Rectal smooth muscle tissue (tissue), 1 donor: ENCODE data around the gene FOSL2.

Source experiments
- H3K27ac ChIP-seq: one replicate; pipeline ENCODE4 v1.7.0; 2013; ENCODE audit warnings: low read depth, low read length, inconsistent platforms
- H3K27me3 ChIP-seq: one replicate; pipeline ENCODE4 v1.7.0; 2013; ENCODE audit warnings: low read length; ENCODE audit not compliant: control insufficient read depth, insufficient read depth
- H3K36me3 ChIP-seq: one replicate; pipeline ENCODE4 v1.7.0; 2013; ENCODE audit warnings: low read length; ENCODE audit not compliant: control insufficient read depth, insufficient read depth
- H3K4me1 ChIP-seq: one replicate; pipeline ENCODE4 v1.7.0; 2013; ENCODE audit warnings: low read length; ENCODE audit not compliant: control insufficient read depth, insufficient read depth
- H3K4me3 ChIP-seq: one replicate; pipeline ENCODE4 v1.7.0; 2013; ENCODE audit warnings: low read length
- H3K9ac ChIP-seq: one replicate; pipeline ENCODE4 v1.7.0; 2013; ENCODE audit warnings: low read length

FOSL2 gene

DNA sequence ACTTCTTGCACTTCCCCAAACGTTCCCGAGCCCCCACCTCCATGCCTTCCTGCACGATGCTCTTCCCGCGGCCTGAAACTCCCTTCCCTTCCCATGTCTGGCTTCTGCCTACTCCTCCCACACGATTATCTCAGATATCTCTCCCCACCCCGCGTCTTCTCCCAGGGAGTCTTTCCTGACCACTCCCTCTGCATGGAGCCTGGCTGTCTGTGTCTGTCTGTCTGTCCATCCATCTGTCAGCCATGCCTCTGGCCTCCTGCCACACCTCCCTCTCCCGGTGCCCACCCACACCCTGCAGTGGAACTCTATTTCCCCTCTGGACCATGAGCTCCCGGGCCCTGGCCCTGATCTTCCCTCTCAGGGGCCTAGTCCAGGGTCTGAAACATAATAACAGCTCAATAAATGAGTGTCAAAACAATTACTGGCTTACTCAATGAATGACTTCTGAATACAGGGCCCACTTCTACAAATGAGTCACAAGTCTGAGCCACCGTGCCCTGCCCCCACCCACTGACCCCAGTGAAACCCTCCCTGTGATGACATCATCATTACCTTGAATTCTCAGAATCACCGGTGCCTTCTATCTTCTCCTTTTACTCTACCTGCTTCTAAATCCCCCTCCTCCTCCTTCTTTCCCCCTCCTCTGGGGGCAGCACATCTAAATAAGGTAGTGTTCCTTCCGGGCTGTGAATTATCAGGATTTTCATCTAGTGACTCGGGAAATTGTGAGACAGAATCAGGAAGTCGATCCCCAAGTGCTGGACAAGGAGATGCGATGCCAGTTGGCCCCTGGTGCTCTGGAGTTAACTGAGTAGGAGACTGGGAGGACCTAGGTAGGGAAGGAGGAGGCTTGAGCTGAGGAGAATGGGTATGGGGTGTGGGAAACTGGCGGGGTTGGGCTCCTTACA is 57.1 kb downstream of the FOSL2 start:
- no peak overlapping the region for H3K27ac ChIP-seq
- no peaks in the 10 kb centered on the region for H3K27me3 ChIP-seq
- H3K36me3 ChIP-seq, result no peaks in the 10 kb centered on the region
- no peak overlapping the region for H3K9ac ChIP-seq
- no peaks in the 10 kb centered on the region for H3K4me1 ChIP-seq
- no peak overlapping the region for H3K4me3 ChIP-seq

DNA sequence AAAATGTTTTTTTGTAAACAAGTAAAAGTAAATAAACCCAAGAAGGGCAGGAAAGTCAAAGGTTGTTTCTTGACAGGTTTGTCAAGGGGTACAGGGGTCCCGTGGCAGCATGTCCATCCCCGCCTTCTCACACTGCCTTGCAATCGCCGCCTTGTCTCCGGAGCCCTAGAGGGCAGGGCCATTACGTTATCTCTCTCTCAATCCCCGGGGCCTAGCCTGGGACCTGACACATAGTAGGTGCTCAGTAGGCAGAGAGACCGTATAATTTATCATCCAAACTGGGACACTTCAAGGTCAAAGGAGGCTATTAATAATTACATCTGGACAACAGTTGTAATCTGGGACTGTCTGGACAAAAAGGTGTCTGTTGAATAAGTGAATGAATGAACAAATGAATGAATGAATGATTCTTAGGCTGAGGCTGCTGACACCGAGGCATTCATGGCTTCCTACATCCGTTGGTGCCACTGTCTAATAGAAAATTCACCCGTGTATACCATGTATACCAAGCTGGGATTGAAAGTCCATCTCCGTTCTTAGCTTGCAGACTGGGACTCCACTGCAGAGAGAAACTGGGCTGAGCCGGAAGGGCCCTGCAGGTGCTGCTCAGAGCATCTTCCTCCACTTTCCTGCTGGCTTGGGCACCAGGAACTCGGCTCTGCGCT is 58.4 kb downstream of the FOSL2 start:
- H3K4me1 ChIP-seq, result no peaks in the 10 kb centered on the region
- no peak overlapping the region for H3K9ac ChIP-seq
- no peak overlapping the region for H3K27ac ChIP-seq
- H3K27me3 ChIP-seq, result no peaks in the 10 kb centered on the region
- no peaks in the 10 kb centered on the region for H3K36me3 ChIP-seq
- no peak overlapping the region for H3K4me3 ChIP-seq

DNA sequence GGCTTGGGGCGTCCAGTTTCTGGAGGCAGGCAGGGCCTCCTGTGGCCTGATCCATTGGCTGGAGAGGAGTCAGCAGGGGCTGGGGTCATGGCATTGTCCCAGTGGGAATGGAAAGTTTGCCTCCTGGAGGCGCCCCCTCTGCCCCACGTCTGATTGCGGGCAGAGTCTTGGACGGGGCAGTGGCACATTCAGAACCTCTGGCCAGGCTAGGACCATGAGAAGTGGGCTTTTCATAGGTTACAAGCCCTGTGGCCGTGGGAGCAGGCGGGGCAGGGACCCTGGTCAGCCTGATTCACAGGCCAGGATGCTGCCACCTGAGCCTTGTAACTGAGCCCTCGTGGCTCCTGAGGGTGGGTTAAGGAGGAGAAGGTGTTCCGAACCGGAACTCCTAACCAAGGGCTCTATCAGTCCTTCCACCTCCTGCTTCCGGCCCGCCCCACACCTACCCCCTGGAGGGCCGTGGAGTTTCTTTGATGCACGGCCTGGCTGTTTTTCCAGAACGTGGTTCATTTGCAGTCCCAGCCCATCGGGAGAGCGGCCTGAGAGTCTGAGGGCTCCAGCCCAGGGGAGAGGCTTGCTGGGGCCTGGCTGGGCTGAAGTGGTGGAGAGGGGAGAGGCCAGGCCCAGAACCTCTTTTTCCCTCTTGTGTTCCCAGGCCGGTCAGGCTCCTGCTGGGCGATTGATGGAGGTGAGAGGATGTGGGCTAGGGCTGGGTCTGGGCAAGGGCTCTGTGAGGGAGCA is 59.3 kb downstream of the FOSL2 start:
- H3K36me3 ChIP-seq, result no peaks in the 10 kb centered on the region
- no peak overlapping the region for H3K27ac ChIP-seq
- H3K27me3 ChIP-seq, result no peaks in the 10 kb centered on the region
- H3K4me3 ChIP-seq, result no peak overlapping the region
- H3K9ac ChIP-seq, result no peak overlapping the region
- no peaks in the 10 kb centered on the region for H3K4me1 ChIP-seq

DNA sequence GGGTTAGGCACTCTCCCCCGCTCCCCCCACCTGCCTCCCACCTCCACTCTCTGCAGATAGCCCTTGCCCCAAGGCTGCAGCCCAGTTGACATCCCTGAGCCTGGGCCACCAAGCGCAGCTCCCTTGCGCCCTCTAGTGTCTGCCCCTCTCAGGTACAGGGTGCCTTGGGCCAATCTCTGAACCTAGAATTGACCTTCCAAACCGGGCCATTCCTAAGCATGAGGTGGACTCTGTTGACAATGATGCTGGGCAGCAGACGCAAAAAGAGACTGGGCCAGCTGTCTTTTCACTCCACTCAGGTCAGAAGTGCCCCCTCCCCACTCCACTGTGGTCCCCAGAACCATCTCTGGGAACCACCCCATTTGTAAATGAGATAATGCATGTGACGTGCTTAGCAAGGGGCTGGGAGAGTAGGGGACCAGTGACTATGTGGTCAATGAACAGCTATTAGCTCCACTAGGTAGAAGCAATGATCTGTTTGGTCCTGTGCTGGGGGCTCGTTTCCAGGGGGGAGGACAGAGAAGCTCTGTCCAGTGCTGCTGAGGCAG is 60.0 kb downstream of the FOSL2 start:
- Histone ChIP-seq H3K9ac (no peak overlapping the region), H3K4me3 (no peak overlapping the region), H3K36me3 (no peaks in the 10 kb centered on the region), H3K27ac (no peak overlapping the region), H3K27me3 (no peaks in the 10 kb centered on the region), H3K4me1 (no peaks in the 10 kb centered on the region)

DNA sequence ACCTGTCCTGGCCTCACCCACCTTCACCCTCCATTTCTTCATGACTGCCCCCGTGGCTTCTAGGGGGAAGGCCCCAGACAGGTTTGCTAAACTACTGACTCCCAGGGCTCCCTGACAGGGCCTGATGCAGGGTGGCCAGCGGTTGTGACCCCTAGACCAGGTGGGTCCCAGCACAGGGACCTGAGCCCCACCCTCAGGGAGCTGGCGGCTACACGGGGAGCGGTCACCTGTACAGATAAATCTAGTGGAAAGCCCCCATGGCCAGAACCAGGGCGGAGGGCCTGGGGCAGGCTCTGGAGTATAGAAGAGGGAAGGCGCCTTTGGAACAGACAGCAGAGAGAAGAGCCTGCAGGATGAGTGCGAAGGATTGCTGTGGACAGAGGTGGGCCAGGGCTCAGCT is 60.7 kb downstream of the FOSL2 start:
- H3K27me3 ChIP-seq, result no peaks in the 10 kb centered on the region
- H3K4me1 ChIP-seq, result no peaks in the 10 kb centered on the region
- no peak overlapping the region for H3K4me3 ChIP-seq
- H3K9ac ChIP-seq, result no peak overlapping the region
- H3K27ac ChIP-seq, result no peak overlapping the region
- no peaks in the 10 kb centered on the region for H3K36me3 ChIP-seq

DNA sequence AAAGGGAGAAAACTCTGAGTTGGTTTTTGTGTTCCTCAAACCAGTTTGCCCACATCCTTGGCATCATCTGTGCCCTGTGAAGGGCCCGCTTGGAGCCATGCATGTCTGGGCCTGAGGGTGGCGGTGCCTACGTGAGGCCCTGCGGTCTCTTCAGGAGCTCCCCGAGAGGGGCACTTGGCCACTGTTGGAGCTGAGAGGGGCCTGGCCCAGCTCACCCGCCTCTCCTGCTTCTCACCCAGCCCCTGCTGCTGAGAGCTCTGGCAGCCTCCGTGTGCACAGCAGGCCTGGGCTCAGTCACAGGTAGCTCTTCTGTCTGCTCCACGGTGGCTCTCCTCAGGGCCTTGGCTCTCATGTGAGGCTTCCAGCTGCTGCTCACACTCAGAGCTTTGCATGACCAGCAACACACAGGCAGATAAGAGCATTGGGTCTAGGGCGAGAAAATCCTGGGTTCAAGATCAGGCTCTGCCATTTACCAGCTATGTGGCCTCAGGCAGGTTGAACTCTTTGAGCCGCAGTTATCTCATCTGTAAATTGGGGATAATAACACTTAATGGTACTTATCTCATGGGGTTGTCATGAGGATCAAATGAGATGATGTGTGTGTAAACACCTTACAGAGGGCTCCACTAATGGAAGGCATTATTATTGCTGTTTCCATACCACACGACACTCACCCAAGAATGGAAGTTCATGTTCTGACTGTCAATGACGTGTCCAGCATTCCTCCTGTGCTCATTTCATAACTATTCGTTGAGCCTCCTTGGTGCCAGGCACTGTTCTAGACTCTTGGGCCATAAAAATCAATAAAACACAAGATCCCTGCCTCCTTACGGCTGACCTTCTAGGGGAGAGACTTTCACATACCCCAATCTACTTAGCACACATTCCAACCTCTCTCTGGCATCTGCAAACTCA is 61.6 kb downstream of the FOSL2 start:
- H3K4me3 ChIP-seq, result no peak overlapping the region
- H3K27ac ChIP-seq, result no peak overlapping the region
- no peaks in the 10 kb centered on the region for H3K27me3 ChIP-seq
- H3K4me1 ChIP-seq, result no peaks in the 10 kb centered on the region
- H3K9ac ChIP-seq, result no peak overlapping the region
- H3K36me3 ChIP-seq, result no peaks in the 10 kb centered on the region

DNA sequence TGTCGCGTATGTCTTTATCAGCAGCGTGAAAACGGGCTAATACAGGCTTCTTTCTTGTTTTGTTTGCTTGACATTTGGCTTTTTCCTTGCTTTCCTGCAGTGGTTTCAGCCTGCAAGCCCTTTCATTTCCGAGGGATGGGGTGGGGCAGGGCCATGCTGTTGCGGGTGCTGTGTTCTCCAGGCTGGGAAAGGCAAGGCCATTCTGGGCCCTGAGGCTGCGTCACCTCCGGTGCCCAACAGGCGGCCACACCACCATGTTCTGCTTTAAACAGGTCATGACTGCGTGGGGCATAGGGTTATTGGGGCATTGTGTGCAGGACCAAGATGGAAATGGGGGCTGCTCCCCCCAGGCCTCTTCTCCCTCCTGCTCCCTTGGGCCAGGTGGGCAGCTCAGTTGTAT is 64.6 kb downstream of the FOSL2 start:
- no peaks in the 10 kb centered on the region for H3K36me3 ChIP-seq
- no peak overlapping the region for H3K4me3 ChIP-seq
- H3K9ac ChIP-seq, result no peak overlapping the region
- H3K27me3 ChIP-seq, result no peaks in the 10 kb centered on the region
- no peaks in the 10 kb centered on the region for H3K4me1 ChIP-seq
- H3K27ac ChIP-seq, result no peak overlapping the region

DNA sequence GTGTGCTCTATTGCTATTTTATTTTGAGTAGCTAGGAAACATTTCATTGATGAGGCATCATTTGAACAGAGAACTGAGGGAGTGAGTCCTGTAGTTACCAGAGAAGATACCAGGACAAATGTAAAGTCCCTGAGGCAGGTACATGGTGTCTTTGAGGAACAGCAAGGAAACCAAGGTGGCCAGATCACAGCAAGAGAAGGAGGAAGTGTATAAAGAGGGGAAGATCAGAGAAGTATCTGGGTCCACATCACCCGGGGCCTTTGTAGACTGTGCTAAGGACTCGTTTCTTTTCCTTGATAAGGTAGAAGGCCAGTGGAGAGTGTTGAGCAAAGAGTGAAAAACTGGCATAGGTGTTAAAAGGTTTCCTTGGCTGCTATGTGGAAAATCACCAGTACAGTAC is 68.4 kb downstream of the FOSL2 start:
- no peak overlapping the region for H3K4me3 ChIP-seq
- H3K36me3 ChIP-seq, result no peaks in the 10 kb centered on the region
- no peak overlapping the region for H3K27ac ChIP-seq
- no peak overlapping the region for H3K9ac ChIP-seq
- no peaks in the 10 kb centered on the region for H3K27me3 ChIP-seq
- no peaks in the 10 kb centered on the region for H3K4me1 ChIP-seq

DNA sequence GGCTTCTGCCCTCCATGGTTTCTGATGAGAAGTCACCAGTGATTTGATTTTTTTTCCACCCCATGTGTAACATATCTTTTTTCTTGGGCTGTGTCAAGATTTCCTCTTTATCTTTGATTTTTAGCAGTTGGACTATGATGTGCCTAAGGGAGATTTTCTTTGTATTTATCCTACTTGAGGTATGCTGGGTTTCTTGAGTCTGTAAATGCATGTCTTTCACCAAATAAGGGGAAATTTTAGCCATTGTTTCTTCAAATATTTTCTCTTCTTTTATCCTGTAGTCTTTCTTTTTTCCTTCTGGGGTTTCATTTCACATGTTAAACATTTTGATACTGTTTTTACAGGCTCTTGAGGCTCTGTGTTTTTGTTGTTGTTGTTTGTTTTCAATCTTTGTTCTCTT is 69.5 kb downstream of the FOSL2 start:
- H3K36me3 ChIP-seq, result no peaks in the 10 kb centered on the region
- H3K4me3 ChIP-seq, result no peak overlapping the region
- no peak overlapping the region for H3K9ac ChIP-seq
- no peak overlapping the region for H3K27ac ChIP-seq
- no peaks in the 10 kb centered on the region for H3K27me3 ChIP-seq
- no peaks in the 10 kb centered on the region for H3K4me1 ChIP-seq

DNA sequence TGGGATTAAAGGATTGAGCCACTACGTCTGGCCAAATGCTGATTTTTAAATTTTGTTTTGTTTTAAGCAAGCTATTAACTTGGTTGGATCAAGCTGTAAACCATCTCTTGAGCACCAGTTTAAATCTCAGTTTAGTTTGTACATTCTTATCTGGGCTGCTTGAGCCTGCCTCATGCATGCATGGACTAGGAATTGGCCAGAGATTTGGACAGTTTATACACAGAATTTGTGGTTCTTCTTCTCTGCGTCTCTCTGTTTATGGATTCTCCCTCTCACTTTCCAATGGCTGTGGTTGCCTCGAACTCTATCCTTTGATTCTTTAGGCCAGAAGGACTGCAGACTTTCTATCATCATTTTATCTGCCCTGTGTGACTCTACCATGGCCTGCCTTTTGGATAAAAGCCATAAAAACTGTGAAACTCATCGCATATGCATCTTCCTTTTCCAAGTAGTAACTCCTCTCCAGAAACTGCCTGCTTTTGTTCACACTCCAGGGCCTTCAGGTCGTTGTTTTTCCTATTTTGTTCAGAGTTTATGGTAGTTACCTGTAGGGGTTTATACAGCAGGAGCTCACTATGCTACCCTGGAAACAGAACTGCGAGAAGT is 70.7 kb downstream of the FOSL2 start:
- no peak overlapping the region for H3K27ac ChIP-seq

DNA sequence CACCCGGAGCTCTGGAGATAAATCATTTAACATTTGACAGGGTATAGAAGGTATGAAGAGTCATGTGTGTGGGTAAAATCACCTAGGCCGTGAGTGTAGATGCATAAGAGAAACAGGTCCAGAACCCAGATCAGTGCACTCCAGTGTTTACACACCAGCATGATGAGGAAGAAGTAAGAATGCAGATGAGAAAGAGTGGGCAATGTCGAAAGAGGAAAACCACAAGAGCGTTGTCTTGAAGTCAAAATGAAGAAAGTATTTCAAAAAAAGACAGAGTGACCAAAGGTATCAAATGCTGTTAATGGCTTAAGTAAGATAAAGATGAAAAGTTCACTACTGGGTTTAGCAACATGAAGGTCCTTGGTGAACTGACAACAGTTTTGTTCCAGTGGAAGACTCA is 71.2 kb downstream of the FOSL2 start:
- no peaks in the 10 kb centered on the region for H3K4me1 ChIP-seq
- H3K27me3 ChIP-seq, result no peaks in the 10 kb centered on the region
- H3K27ac ChIP-seq, result no peak overlapping the region
- H3K9ac ChIP-seq, result no peak overlapping the region
- H3K4me3 ChIP-seq, result no peak overlapping the region
- H3K36me3 ChIP-seq, result no peaks in the 10 kb centered on the region

More for the DNA sequence above, 70.7 kb downstream of the FOSL2 start:
- Histone ChIP-seq H3K4me1 (no peaks in the 10 kb centered on the region), H3K27me3 (no peaks in the 10 kb centered on the region), H3K9ac (no peak overlapping the region), H3K4me3 (no peak overlapping the region), H3K36me3 (no peaks in the 10 kb centered on the region)
